GM12874 (cell line): ENCODE results near the gene MACO1.

Experiments used
- CTCF ChIP-seq: IDR thresholded peaks from 2 replicates; pipeline ENCODE4 v1.5.1; 2011; ENCODE audit warnings: low read depth, mild to moderate bottlenecking, control low read depth, low read length, moderate library complexity; ENCODE audit not compliant: insufficient read depth

Gene MACO1

GRCh38 chr1:25437672-25438071 lies 7.0 kb downstream of the MACO1 start:
- no peak for TF ChIP-seq CTCF

GRCh38 chr1:25439287-25439686 lies 8.6 kb downstream of the MACO1 start:
- no peak for TF ChIP-seq CTCF

- TF ChIP-seq CTCF = no peak
Measured at GRCh38 chr1:25442178-25442577, 11.5 kb downstream of the MACO1 start.

- no peak for TF ChIP-seq CTCF
Measured at GRCh38 chr1:25443030-25443699, 12.5 kb downstream of the MACO1 start.

- no peak for TF ChIP-seq CTCF
Measured at GRCh38 chr1:25445993-25446538, 15.4 kb downstream of the MACO1 start.

- TF ChIP-seq CTCF = no peak
Measured at GRCh38 chr1:25447547-25447946, 16.9 kb downstream of the MACO1 start.

GRCh38 chr1:25450891-25451290 lies 20.2 kb downstream of the MACO1 start:
- TF ChIP-seq CTCF = no peak
